ENCODE results near the gene ACTN1.
"Not testable (repeated sequence)": the region's sequence is repeated elsewhere in the genome, so short reads cannot be mapped to it uniquely, and the experiment has no call there.

Gene ACTN1

DNA sequence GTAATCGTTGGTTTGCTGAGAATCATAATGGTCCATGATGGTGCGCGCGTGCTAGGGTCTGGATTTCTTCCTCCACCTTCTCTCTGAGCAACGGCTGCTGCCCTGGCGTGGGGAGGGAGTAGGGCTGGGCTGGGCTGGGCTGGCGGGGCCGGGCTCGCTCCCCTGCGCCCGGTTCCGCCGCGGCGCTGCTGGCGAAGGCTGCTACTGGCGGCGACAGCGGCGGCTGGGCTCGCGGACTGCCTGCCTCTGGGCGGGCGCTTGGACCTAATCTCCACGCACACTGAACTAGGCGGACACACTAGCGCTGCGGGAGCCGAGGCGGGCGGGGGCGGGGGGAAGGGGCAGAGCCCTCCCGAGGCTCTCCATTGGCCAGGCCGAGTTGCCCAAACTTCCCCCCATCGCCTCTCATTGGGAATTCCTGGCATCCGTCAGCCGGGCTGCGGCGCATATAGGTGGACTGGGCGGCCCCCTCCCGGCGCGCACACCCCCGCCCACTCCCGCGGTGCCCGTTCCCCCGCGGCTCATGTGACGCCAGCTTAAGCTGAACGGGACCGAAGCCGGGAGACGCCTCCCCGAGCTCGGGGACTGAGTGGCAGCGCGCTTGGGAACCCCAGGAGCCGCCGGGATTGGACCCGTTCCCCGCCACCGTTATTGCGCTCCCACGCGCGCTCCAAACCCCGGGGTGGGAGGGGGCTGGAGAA lies at the start of gene ACTN1:
ACTN1 (minus strand) TSS at position 282 of the 701 bp plus-strand sequence; CDS start at position 36, 246 bp downstream.
- peak; percentile 28 for DNase-seq
- H3K27me3 Mint-ChIP-seq, result peaks cover 27 to 49% of the 10 kb centered on the region in 2 donors
- peaks cover 11 to 22% of the 10 kb centered on the region in 2 donors for H3K4me1 Mint-ChIP-seq

DNA sequence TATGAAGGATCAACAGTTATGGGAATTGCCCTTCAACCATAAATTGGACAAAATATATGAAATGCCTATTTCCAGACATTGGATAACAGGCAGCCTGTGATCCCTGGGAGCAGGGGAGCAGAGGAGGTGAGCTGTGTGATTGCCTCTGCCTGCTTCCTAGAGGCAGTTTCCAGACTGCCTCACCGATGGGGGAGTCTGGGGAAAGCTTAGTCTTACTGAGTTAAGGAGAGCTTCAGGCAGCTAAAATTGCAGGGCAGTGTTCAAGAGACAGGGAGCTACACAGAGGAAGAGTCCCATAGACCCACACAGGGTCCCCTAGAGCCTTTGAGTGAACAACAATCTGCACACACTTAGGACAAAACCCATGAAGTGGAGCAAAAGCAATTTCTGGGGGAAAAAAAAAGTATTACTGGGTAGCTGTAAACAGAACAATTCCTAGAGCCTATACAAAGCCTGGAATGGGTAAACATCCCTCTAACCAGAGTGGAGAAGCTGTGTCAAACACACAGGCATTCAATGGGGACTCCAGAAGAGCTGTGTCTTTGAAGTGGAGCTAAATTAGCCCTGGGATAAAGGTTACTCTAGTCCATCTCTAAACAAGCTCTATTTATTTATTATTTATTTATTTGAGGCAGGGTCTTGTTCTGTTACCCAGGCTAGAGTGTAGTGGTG lies 48.3 kb upstream of the ACTN1 start:
- ATAC-seq (replicated peaks), result no peak
- H3K9me3 Mint-ChIP-seq, result no peaks in the 10 kb centered on the region
- DNase-seq, result no peak
- peaks cover 6 to 8% of the 10 kb centered on the region in 2 donors for H3K27me3 Mint-ChIP-seq
- H3K27ac Mint-ChIP-seq, result no peak overlapping the region
- no peaks in the 10 kb centered on the region for H3K4me1 Mint-ChIP-seq
- H3K4me3 Mint-ChIP-seq, result no peak overlapping the region
- H3K36me3 Mint-ChIP-seq, result no peaks in the 10 kb centered on the region

More for the DNA sequence above, at the start of gene ACTN1:
- peaks cover 0 to 2% of the 10 kb centered on the region in 2 donors for H3K9me3 Mint-ChIP-seq
- H3K36me3 Mint-ChIP-seq, result peaks cover 3% of the 10 kb centered on the region in 2 donors
- peak; percentile 63 to 64 for ATAC-seq (replicated peaks)
- H3K4me3 Mint-ChIP-seq, result peak within 1 kb of the TSS; percentile 82 to 85
- H3K27ac Mint-ChIP-seq, result peak within 1 kb of the TSS; percentile 11

DNA sequence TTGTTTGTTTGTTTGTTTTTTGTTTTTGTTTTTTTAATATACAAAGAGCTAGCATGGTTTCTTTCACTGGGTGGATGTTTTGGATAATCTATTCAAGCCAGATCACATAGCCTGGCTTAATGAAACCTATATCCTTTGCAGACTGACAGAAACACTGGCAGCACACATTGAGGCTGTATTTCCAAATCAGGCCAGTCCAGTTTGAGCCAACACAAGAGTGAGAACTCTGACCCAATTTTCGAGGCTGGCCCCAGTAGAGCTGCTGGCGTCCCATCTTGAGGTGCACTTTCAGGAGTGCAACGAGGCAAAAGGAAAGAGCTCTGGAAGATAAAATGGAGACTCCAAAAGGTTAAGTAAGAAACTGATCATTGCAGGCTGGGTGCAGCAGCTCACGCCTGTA lies 43.9 kb upstream of the ACTN1 start:
- ATAC-seq (replicated peaks) (no peak), DNase-seq (no peak)
- H3K4me1 Mint-ChIP-seq, result no peaks in the 10 kb centered on the region
- H3K9me3 Mint-ChIP-seq, result no peaks in the 10 kb centered on the region
- peaks cover 6 to 8% of the 10 kb centered on the region in 2 donors for H3K27me3 Mint-ChIP-seq
- no peaks in the 10 kb centered on the region for H3K36me3 Mint-ChIP-seq
- no peak overlapping the region for H3K27ac Mint-ChIP-seq
- no peak overlapping the region for H3K4me3 Mint-ChIP-seq

DNA sequence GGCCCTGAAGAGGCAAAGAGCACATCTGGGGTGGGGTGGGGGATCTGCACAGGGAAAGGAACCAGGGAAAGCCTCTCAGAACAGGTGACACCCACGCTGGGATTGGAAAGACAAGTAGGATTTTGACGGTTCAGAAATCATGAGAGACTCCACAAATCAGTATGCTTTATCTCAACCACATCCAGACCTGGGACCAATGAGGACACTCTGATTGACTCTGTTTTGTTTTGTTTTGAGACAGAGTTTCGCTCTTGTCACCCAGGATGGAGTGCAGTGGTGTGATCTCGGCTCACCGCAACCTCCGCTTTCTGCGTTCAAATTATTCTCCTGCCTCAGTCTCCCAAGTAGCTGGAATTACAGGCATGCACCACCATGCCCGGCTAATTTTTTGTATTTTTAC lies 43.0 kb upstream of the ACTN1 start:
- H3K27me3 Mint-ChIP-seq; H3K9me3 Mint-ChIP-seq; H3K36me3 Mint-ChIP-seq; H3K4me3 Mint-ChIP-seq; H3K4me1 Mint-ChIP-seq; ATAC-seq (replicated peaks); DNase-seq; H3K27ac Mint-ChIP-seq: not testable (repeated sequence)

DNA sequence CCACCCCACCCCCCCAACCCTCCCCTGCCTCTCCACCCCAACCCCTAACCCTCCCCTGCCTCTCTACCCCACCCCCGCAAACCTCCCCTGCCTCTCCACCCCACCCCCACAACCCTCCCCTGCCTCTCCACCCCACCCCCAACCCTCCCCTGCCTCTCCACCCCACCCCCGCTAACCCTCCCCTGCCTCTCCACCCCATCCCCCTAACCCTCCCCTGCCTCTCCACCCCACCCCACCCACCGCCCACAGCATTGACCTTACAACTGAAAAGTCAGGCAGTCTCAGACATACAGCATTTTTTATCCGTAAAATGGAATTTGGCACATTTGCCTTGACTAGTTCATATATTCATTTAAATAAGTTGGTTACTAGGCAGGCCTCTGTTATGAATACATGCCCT lies 38.6 kb upstream of the ACTN1 start:
- ATAC-seq (replicated peaks) (no peak), DNase-seq (no peak)
- Mint-ChIP-seq H3K27me3 (no peaks in the 10 kb centered on the region), H3K4me1 (no peaks in the 10 kb centered on the region), H3K9me3 (no peaks in the 10 kb centered on the region), H3K4me3 (no peak overlapping the region), H3K36me3 (no peaks in the 10 kb centered on the region), H3K27ac (no peak overlapping the region)

DNA sequence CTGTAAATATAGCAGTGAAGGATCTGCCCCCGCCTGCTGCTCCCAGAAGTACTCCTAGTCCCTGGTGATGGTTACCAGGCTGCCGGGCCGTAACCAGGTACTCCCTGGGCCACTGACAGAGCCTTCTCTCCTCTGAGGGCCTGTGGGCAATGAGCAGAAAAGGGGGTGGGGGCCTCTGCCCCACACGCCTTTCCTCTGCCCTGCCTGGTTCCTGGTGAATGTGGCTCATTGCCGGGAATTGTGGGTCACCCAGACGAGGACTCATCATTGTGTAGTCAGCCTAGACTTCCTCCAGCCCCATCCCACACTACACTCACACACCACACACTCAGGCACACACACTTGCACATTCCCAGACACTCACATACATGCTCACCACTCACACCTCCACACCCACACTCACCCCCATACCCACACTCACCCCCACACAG lies 35.7 kb upstream of the ACTN1 start:
- H3K4me1 Mint-ChIP-seq, result no peaks in the 10 kb centered on the region
- no peaks in the 10 kb centered on the region for H3K9me3 Mint-ChIP-seq
- no peak overlapping the region for H3K27ac Mint-ChIP-seq
- no peaks in the 10 kb centered on the region for H3K36me3 Mint-ChIP-seq
- H3K4me3 Mint-ChIP-seq, result no peak overlapping the region
- H3K27me3 Mint-ChIP-seq, result no peaks in the 10 kb centered on the region
- ATAC-seq (replicated peaks), result no peak
- DNase-seq, result no peak

DNA sequence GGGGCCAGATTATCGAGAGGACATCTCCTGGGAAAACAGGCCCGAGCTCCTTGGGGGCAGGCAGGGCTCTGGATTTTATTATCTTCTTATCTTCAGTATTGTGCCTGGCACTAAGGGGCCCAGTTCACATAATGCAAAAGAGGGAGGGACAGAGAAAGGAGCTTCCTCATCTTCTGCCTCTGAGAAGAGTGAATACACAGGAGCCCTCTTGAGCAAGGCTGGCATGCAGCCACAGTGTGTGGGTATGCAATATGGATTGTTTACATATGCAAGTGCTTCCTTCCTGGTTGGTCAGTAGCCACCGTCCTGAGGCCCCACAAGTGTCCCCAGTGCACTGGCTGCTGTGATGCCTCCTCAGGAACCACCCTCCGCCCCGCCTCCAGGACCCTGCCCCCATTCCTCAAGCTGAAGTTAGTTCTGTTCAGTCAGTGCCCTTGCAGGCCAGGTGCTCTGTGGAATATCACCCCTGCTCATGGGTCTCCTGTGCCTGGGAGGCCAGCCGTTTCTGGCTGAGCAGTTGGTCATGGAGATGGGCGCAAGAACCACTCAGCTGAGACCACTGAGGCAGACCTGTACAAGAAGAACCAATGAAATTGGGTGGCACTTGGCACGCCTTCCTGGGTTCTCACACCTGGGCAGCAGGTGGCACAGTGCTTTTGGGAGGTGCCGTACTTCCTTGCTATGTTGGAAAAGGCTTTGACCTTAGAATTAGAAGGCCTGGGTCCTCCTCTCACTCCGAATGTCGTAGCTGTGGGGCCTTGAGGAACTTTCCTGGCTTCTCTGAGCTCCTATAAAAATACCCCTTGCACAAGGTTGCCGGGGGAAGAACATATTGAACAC lies 35.1 kb upstream of the ACTN1 start:
- no peaks in the 10 kb centered on the region for H3K9me3 Mint-ChIP-seq
- H3K4me3 Mint-ChIP-seq, result no peak overlapping the region

DNA sequence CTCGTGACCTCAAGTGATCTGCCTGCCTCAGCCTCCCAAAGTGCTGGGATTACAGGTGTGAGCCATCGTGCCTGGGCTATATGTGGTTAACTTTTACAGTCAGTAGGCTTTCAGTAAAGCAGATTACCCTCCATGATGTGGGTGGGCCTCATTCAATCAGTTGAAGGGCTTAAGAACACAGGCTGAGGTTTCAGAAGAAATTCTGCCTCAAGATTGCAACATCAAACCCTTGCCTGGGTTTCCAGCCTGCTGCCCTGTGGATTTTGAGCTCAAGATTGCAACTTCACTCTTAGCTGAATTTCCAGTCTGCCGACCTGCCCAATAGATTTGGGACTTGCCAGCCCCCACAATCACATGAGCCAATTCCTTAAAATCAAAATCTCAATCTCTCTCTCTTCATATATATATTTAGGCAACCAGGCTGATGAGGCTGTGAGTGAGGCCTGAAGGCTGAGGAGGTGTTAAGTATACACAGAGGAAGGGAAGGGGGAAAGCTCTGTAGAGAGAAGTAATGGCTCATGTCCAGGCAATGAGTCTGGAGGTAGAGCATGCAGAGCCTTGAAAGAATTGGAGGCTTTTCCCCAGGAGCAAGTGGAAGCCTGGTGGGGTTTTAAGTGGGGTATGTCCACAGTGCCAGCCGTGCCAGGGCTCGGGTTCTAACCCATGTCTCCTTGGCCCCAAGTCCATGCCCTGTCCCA lies 33.3 kb upstream of the ACTN1 start:
- no peaks in the 10 kb centered on the region for H3K36me3 Mint-ChIP-seq
- no peaks in the 10 kb centered on the region for H3K27me3 Mint-ChIP-seq
- no peaks in the 10 kb centered on the region for H3K9me3 Mint-ChIP-seq

More for the DNA sequence above, 35.1 kb upstream of the ACTN1 start:
- DNase-seq, result no peak
- no peaks in the 10 kb centered on the region for H3K4me1 Mint-ChIP-seq
- ATAC-seq (replicated peaks), result no peak
- no peaks in the 10 kb centered on the region for H3K27me3 Mint-ChIP-seq
- no peaks in the 10 kb centered on the region for H3K36me3 Mint-ChIP-seq
- no peak overlapping the region for H3K27ac Mint-ChIP-seq

DNA sequence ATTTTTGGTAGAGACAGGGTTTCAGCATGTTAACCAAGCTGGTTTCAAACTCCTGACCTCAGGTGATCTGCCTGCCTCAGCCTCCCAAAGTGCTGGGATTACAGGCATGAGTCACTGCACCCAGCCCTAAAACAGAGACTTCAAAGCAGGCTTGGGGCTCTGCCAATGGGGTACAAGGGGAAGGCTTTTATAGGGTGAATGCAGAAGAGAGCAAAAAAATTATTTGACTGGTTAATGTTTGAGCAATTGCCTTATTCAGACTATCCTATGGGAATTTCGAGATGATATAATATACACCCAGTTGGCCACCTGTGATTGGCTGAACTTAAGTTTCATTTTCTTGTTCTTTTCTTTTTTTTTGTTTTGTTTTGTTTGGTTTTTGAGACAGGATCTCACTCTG lies 31.5 kb upstream of the ACTN1 start:
- Mint-ChIP-seq H3K4me1 (no peaks in the 10 kb centered on the region), H3K36me3 (no peaks in the 10 kb centered on the region), H3K4me3 (no peak overlapping the region), H3K27ac (no peak overlapping the region), H3K9me3 (no peaks in the 10 kb centered on the region), H3K27me3 (peaks cover 0 to 2% of the 10 kb centered on the region in 2 donors)
- DNase-seq (no peak), ATAC-seq (replicated peaks) (no peak)

More for the DNA sequence above, 33.3 kb upstream of the ACTN1 start:
- DNase-seq (no peak), ATAC-seq (replicated peaks) (no peak)
- Mint-ChIP-seq H3K4me3 (no peak overlapping the region), H3K27ac (no peak overlapping the region), H3K4me1 (no peaks in the 10 kb centered on the region)

DNA sequence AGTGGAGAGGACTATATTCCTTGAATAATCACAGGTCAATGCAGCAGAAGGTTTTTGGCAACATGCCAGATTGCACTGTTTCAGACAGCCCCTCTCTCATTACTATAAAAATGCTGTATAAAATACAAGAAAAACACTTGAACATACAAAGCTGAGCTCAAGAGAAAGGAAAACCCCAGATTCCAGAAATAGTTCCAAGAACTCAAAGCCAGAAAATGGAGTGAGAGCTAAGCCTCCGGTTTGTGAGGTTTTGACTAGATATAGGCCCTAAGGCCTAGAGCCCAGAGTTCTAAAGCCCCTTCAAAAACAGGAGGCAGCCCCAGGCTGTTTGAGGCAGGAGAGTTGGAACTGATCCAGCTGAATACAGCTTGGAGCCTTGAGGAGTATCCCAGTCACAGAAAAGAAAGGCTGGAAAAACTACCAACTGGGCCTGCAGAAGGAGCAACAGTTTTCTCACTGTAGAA lies 29.4 kb upstream of the ACTN1 start:
- Mint-ChIP-seq H3K27ac (no peak overlapping the region), H3K27me3 (peaks cover 5 to 13% of the 10 kb centered on the region in 2 donors), H3K9me3 (no peaks in the 10 kb centered on the region), H3K4me1 (no peaks in the 10 kb centered on the region), H3K4me3 (no peak overlapping the region), H3K36me3 (no peaks in the 10 kb centered on the region)
- no peak for ATAC-seq (replicated peaks)
- DNase-seq, result no peak

DNA sequence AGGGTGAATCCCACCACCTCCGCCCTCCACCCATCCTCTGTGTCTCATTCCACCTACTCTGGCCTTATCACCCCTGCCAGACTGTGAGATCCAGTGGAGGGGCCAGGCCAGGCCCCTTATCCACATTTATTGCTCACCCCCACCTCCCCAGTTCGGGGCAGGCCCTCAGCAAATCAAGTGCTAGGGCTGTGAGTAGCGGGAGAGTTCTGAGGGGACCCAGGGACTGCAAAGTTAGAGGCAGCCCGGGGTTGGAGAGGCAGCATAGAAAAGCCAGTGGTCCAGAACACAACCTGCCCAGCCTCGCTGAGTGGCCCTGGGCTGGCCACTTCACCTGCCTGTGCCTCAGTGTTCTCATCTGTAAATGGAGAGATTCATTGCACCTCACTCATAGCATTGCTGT lies 27.2 kb upstream of the ACTN1 start:
- Mint-ChIP-seq H3K9me3 (no peaks in the 10 kb centered on the region), H3K4me1 (no peaks in the 10 kb centered on the region), H3K4me3 (no peak overlapping the region), H3K27me3 (peaks cover 8 to 21% of the 10 kb centered on the region in 2 donors), H3K27ac (no peak overlapping the region), H3K36me3 (no peaks in the 10 kb centered on the region)
- no peak for DNase-seq
- ATAC-seq (replicated peaks), result no peak

DNA sequence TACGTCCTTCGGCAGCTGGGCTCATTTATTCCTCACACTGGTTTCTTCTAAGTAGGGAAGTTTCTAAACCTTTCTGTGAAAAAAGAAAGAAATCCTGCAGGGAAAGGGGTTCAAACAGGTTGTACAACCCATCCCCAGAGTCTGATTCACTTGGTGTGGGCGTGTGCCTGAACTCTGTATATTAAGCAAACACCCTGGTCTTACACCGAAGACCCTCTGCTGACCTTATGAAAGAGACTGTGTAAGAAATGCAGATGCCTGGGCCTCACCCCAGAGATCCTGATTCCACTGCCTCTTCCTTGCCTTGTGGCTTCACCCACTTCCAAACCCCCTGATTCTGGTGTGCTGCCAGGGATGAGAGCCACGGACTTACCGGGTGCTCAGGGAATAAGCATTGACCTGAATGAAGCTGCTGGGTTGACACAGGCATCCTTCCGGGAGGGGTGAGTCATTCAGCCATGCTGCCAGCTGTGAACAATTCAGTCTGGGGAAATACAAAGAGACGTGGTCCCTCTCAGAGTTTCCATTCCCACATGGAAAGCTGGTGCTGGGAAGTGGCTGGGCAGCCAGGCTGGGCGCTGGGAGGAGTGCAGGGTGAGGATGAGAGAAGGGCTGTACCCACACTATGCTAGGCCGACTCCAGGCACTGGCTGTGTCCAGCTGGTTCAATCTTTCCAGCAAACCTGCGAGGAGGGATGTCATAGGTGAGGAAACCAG lies 26.5 kb upstream of the ACTN1 start:
- peaks cover 8 to 21% of the 10 kb centered on the region in 2 donors for H3K27me3 Mint-ChIP-seq
- no peak overlapping the region for H3K4me3 Mint-ChIP-seq
- DNase-seq, result no peak
- H3K9me3 Mint-ChIP-seq, result no peaks in the 10 kb centered on the region
- no peak overlapping the region for H3K27ac Mint-ChIP-seq
- no peak for ATAC-seq (replicated peaks)
- H3K36me3 Mint-ChIP-seq, result no peaks in the 10 kb centered on the region
- H3K4me1 Mint-ChIP-seq, result no peaks in the 10 kb centered on the region

DNA sequence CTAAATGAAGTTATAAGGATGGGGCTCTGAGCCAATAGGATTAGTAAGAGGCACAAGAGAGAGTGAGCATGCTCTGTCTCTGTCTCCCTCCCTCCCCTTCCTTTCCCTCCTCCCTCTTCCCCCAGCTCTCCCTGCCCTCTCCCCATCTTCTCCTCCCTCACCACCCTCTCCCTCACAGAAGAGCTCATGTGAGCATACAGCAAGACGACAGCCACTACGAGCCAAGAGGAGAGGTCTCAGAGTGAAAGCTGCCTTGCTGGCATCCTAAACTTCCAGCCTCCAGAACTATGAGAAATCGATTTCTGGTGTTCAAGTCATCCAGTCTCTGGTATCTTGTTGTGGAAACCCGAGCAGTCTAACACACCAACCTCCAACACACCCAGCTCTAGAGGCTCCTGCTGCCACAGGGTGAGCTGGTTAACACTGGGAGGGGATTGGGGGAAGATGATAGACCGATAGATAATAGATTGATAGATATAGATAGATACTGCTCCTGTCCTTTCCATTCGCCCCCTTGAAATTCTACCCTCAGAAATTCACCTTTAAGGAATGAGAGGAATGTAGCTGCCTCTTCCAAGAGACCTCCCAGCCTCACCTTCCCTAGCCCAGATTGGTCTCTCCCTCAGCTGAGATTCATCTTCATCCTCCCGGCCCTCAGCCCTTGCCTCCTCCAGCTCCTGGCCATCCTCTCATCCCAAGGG lies 25.8 kb upstream of the ACTN1 start:
- no peaks in the 10 kb centered on the region for H3K4me1 Mint-ChIP-seq
- ATAC-seq (replicated peaks), result no peak
- H3K27ac Mint-ChIP-seq, result no peak overlapping the region
- peaks cover 8 to 21% of the 10 kb centered on the region in 2 donors for H3K27me3 Mint-ChIP-seq
- no peak for DNase-seq
- H3K4me3 Mint-ChIP-seq, result no peak overlapping the region
- no peaks in the 10 kb centered on the region for H3K9me3 Mint-ChIP-seq
- H3K36me3 Mint-ChIP-seq, result no peaks in the 10 kb centered on the region

All from stimulated activated naive B cell treated with anti-CD40 and anti-IgM and Interleukin-4, amounts not matched to agents 10 μg/mL and 1 μg/mL and 100 μg/mL, for 72 hours (primary cell).